ENCODE results near the gene GRM7.

The GRM7 gene

GRCh38 chr3:7368597-7368996, 507.7 kb downstream of the GRM7 start:
- TF ChIP-seq TAF1 (IDR thresholded peaks at IDR 0.05; ENCODE audit: borderline replicate concordance, insufficient read depth, low read length) (no peak), SIN3A (IDR thresholded peaks at IDR 0.05; ENCODE audit: borderline replicate concordance, insufficient read depth, low read length) (no peak), FOXP2 (optimal IDR thresholded peaks at IDR 0.05; ENCODE audit: borderline replicate concordance, extremely low read depth, extremely low read length, insufficient read depth) (no peak), POLR2AphosphoS5 (IDR thresholded peaks at IDR 0.05; ENCODE audit: low read depth, low read length) (no peak)
- TF ChIP-seq, protein P1, sequence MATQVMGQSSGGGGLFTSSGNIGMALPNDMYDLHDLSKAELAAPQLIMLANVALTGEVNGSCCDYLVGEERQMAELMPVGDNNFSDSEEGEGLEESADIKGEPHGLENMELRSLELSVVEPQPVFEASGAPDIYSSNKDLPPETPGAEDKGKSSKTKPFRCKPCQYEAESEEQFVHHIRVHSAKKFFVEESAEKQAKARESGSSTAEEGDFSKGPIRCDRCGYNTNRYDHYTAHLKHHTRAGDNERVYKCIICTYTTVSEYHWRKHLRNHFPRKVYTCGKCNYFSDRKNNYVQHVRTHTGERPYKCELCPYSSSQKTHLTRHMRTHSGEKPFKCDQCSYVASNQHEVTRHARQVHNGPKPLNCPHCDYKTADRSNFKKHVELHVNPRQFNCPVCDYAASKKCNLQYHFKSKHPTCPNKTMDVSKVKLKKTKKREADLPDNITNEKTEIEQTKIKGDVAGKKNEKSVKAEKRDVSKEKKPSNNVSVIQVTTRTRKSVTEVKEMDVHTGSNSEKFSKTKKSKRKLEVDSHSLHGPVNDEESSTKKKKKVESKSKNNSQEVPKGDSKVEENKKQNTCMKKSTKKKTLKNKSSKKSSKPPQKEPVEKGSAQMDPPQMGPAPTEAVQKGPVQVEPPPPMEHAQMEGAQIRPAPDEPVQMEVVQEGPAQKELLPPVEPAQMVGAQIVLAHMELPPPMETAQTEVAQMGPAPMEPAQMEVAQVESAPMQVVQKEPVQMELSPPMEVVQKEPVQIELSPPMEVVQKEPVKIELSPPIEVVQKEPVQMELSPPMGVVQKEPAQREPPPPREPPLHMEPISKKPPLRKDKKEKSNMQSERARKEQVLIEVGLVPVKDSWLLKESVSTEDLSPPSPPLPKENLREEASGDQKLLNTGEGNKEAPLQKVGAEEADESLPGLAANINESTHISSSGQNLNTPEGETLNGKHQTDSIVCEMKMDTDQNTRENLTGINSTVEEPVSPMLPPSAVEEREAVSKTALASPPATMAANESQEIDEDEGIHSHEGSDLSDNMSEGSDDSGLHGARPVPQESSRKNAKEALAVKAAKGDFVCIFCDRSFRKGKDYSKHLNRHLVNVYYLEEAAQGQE (IDR thresholded peaks at IDR 0.05; ENCODE audit: insufficient read depth in 1 of 2, low read depth in 2 of 2, low read length in 2 of 2) = no peak

DNA sequence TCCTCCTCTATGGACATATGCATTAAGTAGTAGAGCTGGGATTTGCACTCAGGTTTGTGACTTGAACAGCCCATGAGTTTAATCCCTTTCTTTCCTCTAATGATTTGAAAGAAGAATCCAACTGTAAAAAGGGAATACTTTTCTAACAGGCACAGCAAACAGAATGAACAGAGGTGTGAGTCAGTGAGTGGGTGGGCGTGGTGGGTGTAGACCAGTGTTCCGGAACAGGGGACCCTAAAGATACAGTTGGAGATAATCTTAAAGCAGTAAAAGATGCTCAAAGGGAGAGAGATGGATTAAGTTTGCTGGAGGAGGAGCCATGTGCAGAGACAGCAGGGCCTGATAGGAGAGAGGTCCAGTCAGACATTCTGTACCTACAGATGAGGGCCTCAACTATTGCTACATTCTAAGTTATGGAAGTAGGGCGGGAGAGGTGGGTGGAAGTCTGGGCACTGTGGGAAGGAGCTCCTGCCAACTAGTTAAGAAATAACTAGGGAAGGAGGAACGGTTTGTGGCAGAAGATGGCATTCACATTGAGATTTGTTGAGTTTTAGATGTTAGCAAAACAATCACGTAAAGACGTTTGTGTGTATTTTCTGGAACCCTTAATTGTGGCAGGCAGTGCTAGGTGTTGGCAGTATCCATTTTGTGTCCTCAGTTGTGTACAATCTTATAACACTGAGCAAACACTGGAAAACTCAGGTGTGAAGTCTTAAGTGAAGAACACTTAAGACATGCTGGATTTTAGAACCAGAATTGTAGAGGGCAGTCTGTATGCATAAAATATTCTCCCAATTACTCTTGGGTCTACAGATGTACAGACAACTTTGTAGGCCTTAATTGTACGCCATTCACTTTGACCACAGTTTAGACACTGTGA, 511.0 kb downstream of the GRM7 start:
- TF ChIP-seq TAF1 (IDR thresholded peaks at IDR 0.05; ENCODE audit: borderline replicate concordance, insufficient read depth, low read length) (no peak), SIN3A (IDR thresholded peaks at IDR 0.05; ENCODE audit: borderline replicate concordance, insufficient read depth, low read length) (no peak), FOXP2 (optimal IDR thresholded peaks at IDR 0.05; ENCODE audit: borderline replicate concordance, extremely low read depth, extremely low read length, insufficient read depth) (no peak), POLR2AphosphoS5 (IDR thresholded peaks at IDR 0.05; ENCODE audit: low read depth, low read length) (no peak)
- TF ChIP-seq, protein P1 (IDR thresholded peaks at IDR 0.05; ENCODE audit: insufficient read depth in 1 of 2, low read depth in 2 of 2, low read length in 2 of 2) = no peak

DNA sequence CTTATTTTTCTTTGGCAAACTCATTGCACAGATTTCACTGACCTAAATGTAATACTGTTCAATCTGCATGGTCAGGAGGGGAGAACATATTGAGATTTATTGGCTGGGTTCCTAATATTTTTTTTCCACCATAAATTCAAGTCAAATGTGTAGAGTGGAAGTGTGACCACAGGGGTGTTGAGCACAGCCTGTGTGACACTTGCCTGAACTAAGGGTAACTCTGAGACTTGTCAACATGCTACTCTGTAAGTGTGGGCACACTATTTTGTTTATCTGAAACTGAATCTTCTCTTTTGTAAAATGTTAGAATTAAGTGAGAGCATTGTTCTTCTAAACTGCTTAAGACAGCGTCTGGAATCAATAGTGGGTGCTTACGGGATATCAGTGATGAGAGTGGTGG, 516.2 kb downstream of the GRM7 start:
- TF ChIP-seq, protein P1 (IDR thresholded peaks at IDR 0.05; ENCODE audit: insufficient read depth in 1 of 2, low read depth in 2 of 2, low read length in 2 of 2) = no peak
- TF ChIP-seq POLR2AphosphoS5 (IDR thresholded peaks at IDR 0.05; ENCODE audit: low read depth, low read length) (no peak), SIN3A (IDR thresholded peaks at IDR 0.05; ENCODE audit: borderline replicate concordance, insufficient read depth, low read length) (no peak), TAF1 (IDR thresholded peaks at IDR 0.05; ENCODE audit: borderline replicate concordance, insufficient read depth, low read length) (no peak), FOXP2 (optimal IDR thresholded peaks at IDR 0.05; ENCODE audit: borderline replicate concordance, extremely low read depth, extremely low read length, insufficient read depth) (no peak)

GRCh38 chr3:7381741-7382140, 520.8 kb downstream of the GRM7 start:
- no peak for TF ChIP-seq TAF1 (IDR thresholded peaks at IDR 0.05; ENCODE audit: borderline replicate concordance, insufficient read depth, low read length)
- no peak for TF ChIP-seq SIN3A (IDR thresholded peaks at IDR 0.05; ENCODE audit: borderline replicate concordance, insufficient read depth, low read length)
- no peak for TF ChIP-seq FOXP2 (optimal IDR thresholded peaks at IDR 0.05; ENCODE audit: borderline replicate concordance, extremely low read depth, extremely low read length, insufficient read depth)
- TF ChIP-seq, protein P1 (IDR thresholded peaks at IDR 0.05; ENCODE audit: insufficient read depth in 1 of 2, low read depth in 2 of 2, low read length in 2 of 2) = no peak
- TF ChIP-seq POLR2AphosphoS5 (IDR thresholded peaks at IDR 0.05; ENCODE audit: low read depth, low read length) = no peak

Measured in PFSK-1 (cell line).